GM12878 (cell line): Measurements from ENCODE around the gene TRIM50. TPM values are rescaled to one million over a fixed set of nuclear protein-coding genes. Genes with fewer than 3 reads are reported as not detected.
"Not testable (repeated sequence)": the region's sequence is repeated elsewhere in the genome, so short reads cannot be mapped to it uniquely, and the experiment has no call there.

Source experiments
- ATAC-seq: fragments of 200-7000 bp; cut with Tn5 transposase; 3 replicates; pipeline ENCODE4 v1.9.1; 2020; ENCODE audit warnings: mild to moderate bottlenecking, moderate library complexity
- BruUV-seq: library from RNA; stranded (reverse); fragments of 400-500 nt; replicated peaks from 2 replicates; lab custom pipeline; 2021; lab: Mats Ljungman, UMichigan
- CTCF ChIA-PET: fragments of 300-600 bp; sonication (Branson Sonifier 250); formaldehyde crosslinking; extraction: SDS; loops from one replicate; lab custom pipeline; 2021; ENCODE audit warnings: inconsistent platforms; lab: Yijun Ruan, JAX
- POLR2A ChIA-PET: fragments of 350-600 bp; formaldehyde crosslinking; extraction: SDS; loops from one replicate; lab custom pipeline; 2021; ENCODE audit warnings: inconsistent platforms; lab: Charles Lee
- RAD21 ChIA-PET: fragments of 300-600 bp; sonication (Branson Sonifier 250); formaldehyde crosslinking; loops from one replicate; lab custom pipeline; 2023; ENCODE audit warnings: antibody characterized with exemption; ENCODE audit not compliant: unreplicated experiment; lab: Charles Lee
- SMC1A ChIA-PET: fragments of 300-600 bp; sonication (Branson Sonifier 250); formaldehyde crosslinking; loops from one replicate; lab custom pipeline; 2023; ENCODE audit not compliant: unreplicated experiment, uncharacterized antibody; lab: Charles Lee
- DNase-seq: peaks from one replicate; pipeline ENCODE4 v3.0.0-alpha.2; 2011; ENCODE audit warnings: low read depth, low spot score
- FAIRE-seq: peaks from 3 replicates; lab custom pipeline; 2011; peaks lifted over from hg19 to GRCh38; lab: Jason Lieb, UNC
- H2AFZ ChIP-seq: 2 replicates; pipeline ENCODE4 v1.6.0; 2011; ENCODE audit warnings: low read depth, low read length, control low read depth; ENCODE audit not compliant: control insufficient read depth
- H3K27ac ChIP-seq: 2 replicates; pipeline ENCODE4 v1.5.1; 2011; ENCODE audit warnings: control low read depth; ENCODE audit not compliant: control insufficient read depth, insufficient read depth
- H3K27me3 ChIP-seq, 2 experiments: replicated peaks in 1 of 2; 2 replicates each; pipeline versions ENCODE4 v1.6.0 to v1.6.1; 2011; ENCODE audit warnings: low read length in 1 of 2; ENCODE audit not compliant: control insufficient read depth in 2 of 2, insufficient read depth in 2 of 2
- H3K36me3 ChIP-seq, 2 experiments: 2 replicates each; pipeline ENCODE4 v1.5.1; 2011; ENCODE audit warnings: low read length in 1 of 2; ENCODE audit not compliant: control insufficient read depth in 2 of 2, insufficient read depth in 2 of 2
- H3K4me1 ChIP-seq: 2 replicates; pipeline ENCODE4 v1.6.1; 2011; ENCODE audit warnings: mild to moderate bottlenecking, low read length, moderate library complexity, mixed read lengths; ENCODE audit not compliant: control insufficient read depth, insufficient read depth
- H3K4me2 ChIP-seq: 2 replicates; pipeline ENCODE4 v1.6.0; 2011; ENCODE audit warnings: control low read depth; ENCODE audit not compliant: control insufficient read depth, insufficient read depth
- H3K4me3 ChIP-seq: fragments of 200-600 bp; sonication (generic); 2 replicates; pipeline ENCODE4 v1.5.1; 2016
- H3K79me2 ChIP-seq: 2 replicates; pipeline ENCODE4 v1.6.0; 2011; ENCODE audit warnings: low read length; ENCODE audit not compliant: control insufficient read depth, insufficient read depth
- H3K9ac ChIP-seq: 2 replicates; pipeline ENCODE4 v1.8.0; 2011; ENCODE audit warnings: low read length, control low read depth, mixed read lengths; ENCODE audit not compliant: control insufficient read depth, insufficient read depth
- H3K9me3 ChIP-seq: replicated peaks from 3 replicates; pipeline ENCODE4 v1.5.1; 2011; ENCODE audit warnings: mild to moderate bottlenecking, low read length; ENCODE audit not compliant: control insufficient read depth, insufficient read depth
- H4K20me1 ChIP-seq: 2 replicates; pipeline ENCODE4 v1.6.0; 2011; ENCODE audit not compliant: control insufficient read depth, insufficient read depth
- PML ChIP-seq: IDR thresholded peaks from 2 replicates; pipeline ENCODE4 v1.6.1; 2012; ENCODE audit warnings: low read length, inconsistent platforms
- RFX5 ChIP-seq: IDR thresholded peaks from 2 replicates; pipeline ENCODE4 v1.6.1; 2011; ENCODE audit warnings: low read depth, low read length, improper control_type of control experiment
- SRF ChIP-seq, 2 experiments: IDR thresholded peaks; 2 replicates each; pipeline ENCODE4 v1.6.1; 2011; ENCODE audit warnings: low read depth in 2 of 2, low read length in 2 of 2, mild to moderate bottlenecking in 1 of 2, moderate library complexity in 1 of 2
- WGBS: methylation state at CpG from one replicate; pipeline ENCODE4 v1.1.6; 2016; ENCODE audit warnings: low lambda C conversion rate; ENCODE audit not compliant: insufficient replicate concordance, insufficient coverage; ENCODE audit errors: missing lambda C conversion rate; 5-methylcytosine and 5-hydroxymethylcytosine counted together
- in situ Hi-C: fragments of 300-500 bp; cut with MboI; formaldehyde crosslinking; loops from 9 replicates; pipeline ENCODE4 v1.14.3; 2018; ENCODE audit warnings: mixed read lengths
- intact Hi-C: fragments of 100-400 bp; cut with micrococcal nuclease; formaldehyde crosslinking; loops from one replicate; pipeline ENCODE4 v1.14.2; 2022; ENCODE audit not compliant: unreplicated experiment
- polyA plus RNA-seq, 11 experiments: library from polyadenylated mRNA; depleted of rRNA in 4 of 11; unstranded in 6 of 11; stranded (reverse) in 5 of 11; fragments of >200 nt; fragmentation: Nextera tagmentation in 4 of 11; fragmentation: Illumina TruSeq in 1 of 11; extraction: Ambion mirVana in 4 of 11; extraction: Trizol in 1 of 11; gene quantifications; 1 replicate in 1 of 11; 2 replicates in 10 of 11; pipeline versions ENCODE4 v1.2.1 to v1.2.3, GENCODE V29; 2011 to 2016; ENCODE audit warnings: inconsistent platforms in 2 of 11, missing spikeins in 2 of 11, low read depth in 1 of 11
- total RNA-seq, 4 experiments: library from RNA; depleted of rRNA in 3 of 4; stranded (reverse); fragments of >200 nt in 3 of 4; fragmentation: Illumina TruSeq in 1 of 4; extraction: Trizol in 1 of 4; gene quantifications; 2 replicates each; pipeline versions ENCODE4 v1.2.1 to v1.2.3, GENCODE V29; 2013 to 2021
- TF ChIP-seq, protein P1 (sequence below): fragments of 450-650 bp; conservative IDR thresholded peaks from 2 replicates; pipeline ENCODE4 v1.6.1; 2017; ENCODE audit warnings: mild to moderate bottlenecking, moderate library complexity

Gene TRIM50
- total and polyA plus RNA-seq, 10 of the 15 experiments (the other 5 are each of a cell fraction or from before 2014, with no cell fraction given) = not detected

- TF ChIP-seq, protein P1, sequence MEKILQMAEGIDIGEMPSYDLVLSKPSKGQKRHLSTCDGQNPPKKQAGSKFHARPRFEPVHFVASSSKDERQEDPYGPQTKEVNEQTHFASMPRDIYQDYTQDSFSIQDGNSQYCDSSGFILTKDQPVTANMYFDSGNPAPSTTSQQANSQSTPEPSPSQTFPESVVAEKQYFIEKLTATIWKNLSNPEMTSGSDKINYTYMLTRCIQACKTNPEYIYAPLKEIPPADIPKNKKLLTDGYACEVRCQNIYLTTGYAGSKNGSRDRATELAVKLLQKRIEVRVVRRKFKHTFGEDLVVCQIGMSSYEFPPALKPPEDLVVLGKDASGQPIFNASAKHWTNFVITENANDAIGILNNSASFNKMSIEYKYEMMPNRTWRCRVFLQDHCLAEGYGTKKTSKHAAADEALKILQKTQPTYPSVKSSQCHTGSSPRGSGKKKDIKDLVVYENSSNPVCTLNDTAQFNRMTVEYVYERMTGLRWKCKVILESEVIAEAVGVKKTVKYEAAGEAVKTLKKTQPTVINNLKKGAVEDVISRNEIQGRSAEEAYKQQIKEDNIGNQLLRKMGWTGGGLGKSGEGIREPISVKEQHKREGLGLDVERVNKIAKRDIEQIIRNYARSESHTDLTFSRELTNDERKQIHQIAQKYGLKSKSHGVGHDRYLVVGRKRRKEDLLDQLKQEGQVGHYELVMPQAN = no peak
- TF ChIP-seq PML (no peak), SRF (IDR thresholded peaks at IDR 0.05; ENCODE audit: low read depth in 2 of 2, low read length in 2 of 2) (no peak), RFX5 (no peak)
Measured at GRCh38 chr7:73363225-73364005, 35.5 kb upstream of the TRIM50 start (continued).

DNA sequence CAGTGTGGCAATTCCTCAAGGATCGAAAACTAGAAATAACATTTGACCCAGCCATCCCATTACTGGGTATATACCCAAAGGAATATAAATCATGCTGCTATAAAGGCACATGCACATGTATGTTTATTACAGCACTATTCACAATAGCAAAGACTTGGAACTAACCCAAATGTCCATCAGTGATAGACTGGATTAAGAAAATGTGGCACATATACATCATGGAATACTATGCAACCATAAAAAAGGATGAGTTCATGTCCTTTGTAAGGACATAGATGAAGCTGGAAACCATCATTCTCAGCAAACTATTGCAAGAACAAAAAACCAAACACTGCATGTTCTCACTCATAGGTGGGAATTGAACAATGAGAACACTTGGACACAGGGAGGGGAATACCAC, 32.7 kb upstream of the TRIM50 start:
- H2AFZ ChIP-seq, H3K9ac ChIP-seq, H3K27ac ChIP-seq, H3K36me3 ChIP-seq, H3K79me2 ChIP-seq, in situ Hi-C loops, BruUV-seq, H3K9me3 ChIP-seq, H3K27me3 ChIP-seq, H3K4me1 ChIP-seq, H3K4me2 ChIP-seq, POLR2A ChIA-PET, FAIRE-seq, RAD21 ChIA-PET, H4K20me1 ChIP-seq, H3K4me3 ChIP-seq, DNase-seq, CTCF ChIA-PET, intact Hi-C loops, ATAC-seq, SMC1A ChIA-PET: not testable (repeated sequence)
- WGBS = 21% methylated on average over 1 of the region's 1 CpG
